WTC11 (cell line): ENCODE data around the gene TTC28.

Source experiments
- ARID4B ChIP-seq: sonication (generic); formaldehyde crosslinking; IDR thresholded peaks from 2 replicates; pipeline ENCODE4 v1.8.0; 2023; ENCODE audit warnings: missing genetic modification reagents, mild to moderate bottlenecking, borderline replicate concordance
- ATF1 ChIP-seq: sonication (generic); formaldehyde crosslinking; IDR thresholded peaks from 2 replicates; pipeline ENCODE4 v1.8.1; 2023; ENCODE audit warnings: mild to moderate bottlenecking, moderate library complexity, missing genetic modification reagents
- CREB1 ChIP-seq: sonication (generic); formaldehyde crosslinking; IDR thresholded peaks from 2 replicates; pipeline ENCODE4 v1.8.0; 2023; ENCODE audit warnings: mild to moderate bottlenecking, missing genetic modification reagents
- CTCF ChIP-seq: fragments of 200-600 bp; IDR thresholded peaks from 2 replicates; pipeline ENCODE4 v1.8.0; 2022; ENCODE audit warnings: antibody characterized with exemption
- E2F4 ChIP-seq: sonication (generic); formaldehyde crosslinking; IDR thresholded peaks from 2 replicates; pipeline ENCODE4 v1.8.1; 2022; ENCODE audit warnings: low read depth, mild to moderate bottlenecking, moderate library complexity, missing genetic modification reagents, borderline replicate concordance
- E2F5 ChIP-seq: sonication (generic); formaldehyde crosslinking; IDR thresholded peaks from 2 replicates; pipeline ENCODE4 v1.8.1; 2022; ENCODE audit warnings: mild to moderate bottlenecking, moderate library complexity, missing genetic modification reagents
- FOXJ3 ChIP-seq: sonication (generic); formaldehyde crosslinking; IDR thresholded peaks from 2 replicates; pipeline ENCODE4 v1.9.0; 2021; ENCODE audit warnings: missing genetic modification reagents, mild to moderate bottlenecking, borderline replicate concordance
- HMGXB4 ChIP-seq: sonication (generic); formaldehyde crosslinking; IDR thresholded peaks from 2 replicates; pipeline ENCODE4 v1.8.1; 2023; ENCODE audit warnings: mild to moderate bottlenecking, moderate library complexity, missing genetic modification reagents
- JUN ChIP-seq: sonication (generic); formaldehyde crosslinking; IDR thresholded peaks from 2 replicates; pipeline ENCODE4 v1.8.0; 2023; ENCODE audit warnings: mild to moderate bottlenecking, missing genetic modification reagents
- MAX ChIP-seq: sonication (generic); formaldehyde crosslinking; IDR thresholded peaks from 2 replicates; pipeline ENCODE4 v1.8.0; 2022; ENCODE audit warnings: mild to moderate bottlenecking, missing genetic modification reagents
- NR3C1 ChIP-seq: sonication (generic); formaldehyde crosslinking; conservative IDR thresholded peaks from 2 replicates; pipeline ENCODE4 v1.8.1; 2023; ENCODE audit warnings: low read depth, mild to moderate bottlenecking, missing genetic modification reagents
- ZBTB21 ChIP-seq: sonication (generic); formaldehyde crosslinking; IDR thresholded peaks from 2 replicates; pipeline ENCODE4 v1.8.1; 2023; ENCODE audit warnings: mild to moderate bottlenecking, missing genetic modification reagents, borderline replicate concordance
- ZNF121 ChIP-seq: sonication (generic); formaldehyde crosslinking; IDR thresholded peaks from 2 replicates; pipeline ENCODE4 v1.8.0; 2023; ENCODE audit warnings: missing genetic modification reagents

GRCh38 chr22:27948569-27948968 lies 731.1 kb downstream of the TTC28 start:
- TF ChIP-seq CTCF, result no peak
- TF ChIP-seq CREB1 (CRISPR knock-in tag), result no peak
- TF ChIP-seq ZNF121 (CRISPR knock-in tag), result no peak
- no peak for TF ChIP-seq ARID4B (CRISPR knock-in tag)
- TF ChIP-seq E2F4, result no peak
- no peak for TF ChIP-seq NR3C1 (CRISPR knock-in tag)
- no peak for TF ChIP-seq ZBTB21 (CRISPR knock-in tag)
- TF ChIP-seq JUN, result no peak
- no peak for TF ChIP-seq FOXJ3 (CRISPR knock-in tag)
- no peak for TF ChIP-seq MAX (CRISPR knock-in tag)
- no peak for TF ChIP-seq ATF1 (CRISPR knock-in tag)
- TF ChIP-seq E2F5, result no peak
- no peak for TF ChIP-seq HMGXB4 (CRISPR knock-in tag)
